NCI-H460 (cell line): Measurements from ENCODE around the gene CRYL1. TPM values are rescaled to one million over a fixed set of nuclear protein-coding genes. Genes with fewer than 3 reads are reported as not detected.

ENCODE experiments used
- DNase-seq: peaks from one replicate; pipeline ENCODE4 v3.0.0-alpha.2; 2016; ENCODE audit warnings: low read depth; ENCODE audit errors: extremely low read depth
- total RNA-seq: library from RNA; depleted of rRNA; stranded (reverse); fragments of >200 nt; shearing (Covaris generic); gene quantifications from 2 replicates; pipeline ENCODE4 v1.2.3, GENCODE V29; 2014

CRYL1 gene
- total RNA-seq, 1 experiment from 2014 or later, result 9.1 TPM

GRCh38 chr13:20534038-20534608 is 8.5 kb upstream of the CRYL1 start:
- no peak for DNase-seq

- DNase-seq, result no peak
Measured at GRCh38 chr13:20528452-20528851, 2.8 kb upstream of the CRYL1 start.

GRCh38 chr13:20526664-20527063 is 1.0 kb upstream of the CRYL1 start:
- DNase-seq, result no peak

- no peak for DNase-seq
Measured at GRCh38 chr13:20525144-20525600, 485 bp downstream of the CRYL1 start.

GRCh38 chr13:20521364-20522115 is 4.1 kb downstream of the CRYL1 start:
- DNase-seq, result no peak

- DNase-seq, result no peak
Measured at GRCh38 chr13:20519875-20520274, 5.8 kb downstream of the CRYL1 start.

- no peak for DNase-seq
Measured at GRCh38 chr13:20518660-20519100, 7.0 kb downstream of the CRYL1 start.

GRCh38 chr13:20514866-20515265 is 10.8 kb downstream of the CRYL1 start:
- DNase-seq, result no peak

- DNase-seq, result no peak
Measured at GRCh38 chr13:20513466-20513995, 12.1 kb downstream of the CRYL1 start.

GRCh38 chr13:20512042-20512683 is 13.5 kb downstream of the CRYL1 start:
- no peak for DNase-seq

GRCh38 chr13:20506696-20507095 is 19.0 kb downstream of the CRYL1 start:
- no peak for DNase-seq

- no peak for DNase-seq
Measured at GRCh38 chr13:20505405-20506366, 20.0 kb downstream of the CRYL1 start.

- DNase-seq, result no peak
Measured at GRCh38 chr13:20503088-20504083, 22.3 kb downstream of the CRYL1 start.

GRCh38 chr13:20501592-20501991 is 24.1 kb downstream of the CRYL1 start:
- DNase-seq, result no peak

GRCh38 chr13:20501120-20501519 is 24.5 kb downstream of the CRYL1 start:
- no peak for DNase-seq

GRCh38 chr13:20499986-20500385 is 25.7 kb downstream of the CRYL1 start:
- DNase-seq, result no peak

- DNase-seq, result no peak
Measured at GRCh38 chr13:20498659-20499058, 27.0 kb downstream of the CRYL1 start.

GRCh38 chr13:20498129-20498528 is 27.5 kb downstream of the CRYL1 start:
- DNase-seq, result no peak
